HL-60 (cell line): ENCODE results near the gene RAPGEF2.

Experiments
- DNase-seq, 2 experiments: peaks; one replicate each; pipeline ENCODE4 v3.0.0-alpha.2; 2010 to 2020; ENCODE audit warnings: low read depth in 1 of 2, low spot score in 1 of 2
- H3K27ac ChIP-seq: fragments of 250-450 bp; sonication (Bioruptor Pico); replicated peaks from 2 replicates; pipeline ENCODE4 v1.5.1; 2020; ENCODE audit warnings: mild to moderate bottlenecking, moderate library complexity
- H3K27me3 ChIP-seq: fragments of 250-450 bp; sonication (Bioruptor Pico); 2 replicates; pipeline ENCODE4 v1.5.1; 2021; ENCODE audit warnings: mild to moderate bottlenecking, moderate library complexity; ENCODE audit not compliant: insufficient read depth, poor library complexity, severe bottlenecking
- H3K4me3 ChIP-seq: replicated peaks from 2 replicates; pipeline ENCODE4 v1.5.1; 2011; ENCODE audit warnings: mild to moderate bottlenecking, control low read depth, low read length; ENCODE audit not compliant: insufficient read depth
- GABPA ChIP-seq: IDR thresholded peaks from 2 replicates; pipeline ENCODE4 v1.6.1; 2012; ENCODE audit warnings: low read depth
- POLR2AphosphoS5 ChIP-seq: IDR thresholded peaks from 2 replicates; pipeline ENCODE4 v1.6.1; 2012; ENCODE audit warnings: low read depth
- SPI1 ChIP-seq: IDR thresholded peaks from 2 replicates; pipeline ENCODE4 v1.6.1; 2012; ENCODE audit warnings: low read depth, mild to moderate bottlenecking, borderline replicate concordance
- TF ChIP-seq, protein P1 (sequence below): IDR thresholded peaks from one replicate; pipeline ENCODE4 v1.5.1; 2011; ENCODE audit warnings: low read length, control low read depth, inconsistent platforms; ENCODE audit not compliant: insufficient read depth
- TF ChIP-seq, protein P2 (sequence below): IDR thresholded peaks from 2 replicates; pipeline ENCODE4 v1.6.1; 2012; ENCODE audit warnings: low read depth; ENCODE audit not compliant: insufficient replicate concordance

RAPGEF2 gene

DNA sequence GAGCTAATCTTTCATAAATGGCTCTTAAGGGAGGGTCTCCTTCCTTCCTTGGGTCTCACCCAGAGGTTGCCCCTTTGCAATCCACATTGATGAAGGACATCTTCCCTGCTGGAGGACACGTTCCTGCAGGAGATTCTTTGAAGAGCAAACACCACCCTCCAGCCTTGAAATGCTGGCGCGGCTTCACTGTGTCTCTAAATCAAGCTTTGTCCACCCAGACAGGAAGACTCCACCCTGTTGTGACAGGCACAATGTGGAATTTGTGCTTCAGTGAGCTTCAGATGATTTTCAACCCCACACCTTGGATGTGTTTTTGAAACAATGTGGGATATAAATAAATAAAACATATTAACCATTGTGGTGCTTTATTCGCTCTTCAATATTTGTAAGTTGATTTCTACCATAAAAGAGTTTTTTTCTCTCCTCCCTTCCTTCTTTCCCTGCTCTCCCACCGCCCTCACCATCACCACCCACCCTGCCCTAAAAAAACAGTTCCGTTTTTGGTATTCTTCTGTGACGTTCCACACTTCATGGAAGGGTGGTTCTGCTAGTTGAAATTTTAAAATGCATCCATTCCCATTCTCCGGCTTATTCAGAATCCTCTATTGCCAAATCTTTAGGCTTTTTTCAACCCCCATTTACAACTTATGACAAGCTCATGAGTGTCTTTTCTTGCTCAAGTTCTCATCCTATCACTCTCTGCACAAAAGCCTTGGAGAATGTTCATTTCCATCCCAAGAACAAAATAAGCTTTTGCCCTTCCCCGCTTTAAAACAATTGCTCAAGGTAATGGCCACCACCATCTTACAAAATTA is 264.3 kb downstream of the RAPGEF2 start:
- Histone ChIP-seq H3K27ac (no peak overlapping the region), H3K4me3 (no peak overlapping the region), H3K27me3 (no peaks in the 10 kb centered on the region)
- TF ChIP-seq POLR2AphosphoS5 = no peak
- TF ChIP-seq GABPA = no peak
- TF ChIP-seq, protein P1, sequence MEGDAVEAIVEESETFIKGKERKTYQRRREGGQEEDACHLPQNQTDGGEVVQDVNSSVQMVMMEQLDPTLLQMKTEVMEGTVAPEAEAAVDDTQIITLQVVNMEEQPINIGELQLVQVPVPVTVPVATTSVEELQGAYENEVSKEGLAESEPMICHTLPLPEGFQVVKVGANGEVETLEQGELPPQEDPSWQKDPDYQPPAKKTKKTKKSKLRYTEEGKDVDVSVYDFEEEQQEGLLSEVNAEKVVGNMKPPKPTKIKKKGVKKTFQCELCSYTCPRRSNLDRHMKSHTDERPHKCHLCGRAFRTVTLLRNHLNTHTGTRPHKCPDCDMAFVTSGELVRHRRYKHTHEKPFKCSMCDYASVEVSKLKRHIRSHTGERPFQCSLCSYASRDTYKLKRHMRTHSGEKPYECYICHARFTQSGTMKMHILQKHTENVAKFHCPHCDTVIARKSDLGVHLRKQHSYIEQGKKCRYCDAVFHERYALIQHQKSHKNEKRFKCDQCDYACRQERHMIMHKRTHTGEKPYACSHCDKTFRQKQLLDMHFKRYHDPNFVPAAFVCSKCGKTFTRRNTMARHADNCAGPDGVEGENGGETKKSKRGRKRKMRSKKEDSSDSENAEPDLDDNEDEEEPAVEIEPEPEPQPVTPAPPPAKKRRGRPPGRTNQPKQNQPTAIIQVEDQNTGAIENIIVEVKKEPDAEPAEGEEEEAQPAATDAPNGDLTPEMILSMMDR = no peak
- no peak for DNase-seq

DNA sequence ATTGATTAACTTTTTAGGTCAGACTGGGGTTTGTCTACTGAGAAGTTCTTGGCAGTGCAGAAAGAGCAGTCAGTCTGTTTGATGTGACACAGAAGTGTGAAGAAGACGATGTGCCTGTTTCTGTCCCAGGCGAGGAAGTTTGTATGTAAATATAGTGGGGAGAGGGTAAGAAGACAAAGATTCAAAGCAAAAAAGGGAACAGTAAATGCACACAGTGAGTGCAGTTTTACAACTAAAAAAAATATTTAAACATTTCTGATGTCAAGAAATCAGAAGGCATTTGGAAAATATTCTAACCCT is 264.9 kb downstream of the RAPGEF2 start:
- Histone ChIP-seq H3K4me3 (no peak overlapping the region), H3K27me3 (no peaks in the 10 kb centered on the region), H3K27ac (no peak overlapping the region)
- no peak for DNase-seq
- TF ChIP-seq, protein P2, sequence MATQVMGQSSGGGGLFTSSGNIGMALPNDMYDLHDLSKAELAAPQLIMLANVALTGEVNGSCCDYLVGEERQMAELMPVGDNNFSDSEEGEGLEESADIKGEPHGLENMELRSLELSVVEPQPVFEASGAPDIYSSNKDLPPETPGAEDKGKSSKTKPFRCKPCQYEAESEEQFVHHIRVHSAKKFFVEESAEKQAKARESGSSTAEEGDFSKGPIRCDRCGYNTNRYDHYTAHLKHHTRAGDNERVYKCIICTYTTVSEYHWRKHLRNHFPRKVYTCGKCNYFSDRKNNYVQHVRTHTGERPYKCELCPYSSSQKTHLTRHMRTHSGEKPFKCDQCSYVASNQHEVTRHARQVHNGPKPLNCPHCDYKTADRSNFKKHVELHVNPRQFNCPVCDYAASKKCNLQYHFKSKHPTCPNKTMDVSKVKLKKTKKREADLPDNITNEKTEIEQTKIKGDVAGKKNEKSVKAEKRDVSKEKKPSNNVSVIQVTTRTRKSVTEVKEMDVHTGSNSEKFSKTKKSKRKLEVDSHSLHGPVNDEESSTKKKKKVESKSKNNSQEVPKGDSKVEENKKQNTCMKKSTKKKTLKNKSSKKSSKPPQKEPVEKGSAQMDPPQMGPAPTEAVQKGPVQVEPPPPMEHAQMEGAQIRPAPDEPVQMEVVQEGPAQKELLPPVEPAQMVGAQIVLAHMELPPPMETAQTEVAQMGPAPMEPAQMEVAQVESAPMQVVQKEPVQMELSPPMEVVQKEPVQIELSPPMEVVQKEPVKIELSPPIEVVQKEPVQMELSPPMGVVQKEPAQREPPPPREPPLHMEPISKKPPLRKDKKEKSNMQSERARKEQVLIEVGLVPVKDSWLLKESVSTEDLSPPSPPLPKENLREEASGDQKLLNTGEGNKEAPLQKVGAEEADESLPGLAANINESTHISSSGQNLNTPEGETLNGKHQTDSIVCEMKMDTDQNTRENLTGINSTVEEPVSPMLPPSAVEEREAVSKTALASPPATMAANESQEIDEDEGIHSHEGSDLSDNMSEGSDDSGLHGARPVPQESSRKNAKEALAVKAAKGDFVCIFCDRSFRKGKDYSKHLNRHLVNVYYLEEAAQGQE = no peak
- TF ChIP-seq, protein P1 = no peak
- no peak for TF ChIP-seq GABPA
- no peak for TF ChIP-seq SPI1
- no peak for TF ChIP-seq POLR2AphosphoS5

DNA sequence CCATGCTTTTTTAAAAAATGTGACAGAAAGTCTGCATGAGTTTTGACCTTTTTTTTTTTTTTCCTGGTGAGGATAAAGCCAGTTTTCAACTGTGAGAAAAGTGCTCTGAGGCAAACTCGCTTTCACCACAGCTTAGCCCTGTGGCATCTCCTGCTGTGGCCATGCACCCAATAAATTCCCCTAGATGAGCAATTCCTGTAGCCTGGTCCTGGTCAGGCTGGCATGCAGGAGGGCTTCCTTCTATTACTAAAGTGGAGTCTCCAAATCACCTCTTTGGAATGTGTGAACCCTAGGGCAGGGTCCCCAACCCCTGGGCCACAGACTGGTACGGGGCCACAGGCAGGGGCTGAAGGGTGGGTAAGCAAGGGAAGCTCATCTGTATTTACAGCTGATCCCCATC is 265.4 kb downstream of the RAPGEF2 start:
- no peak for DNase-seq
- TF ChIP-seq, protein P1 = no peak
- TF ChIP-seq SPI1 (no peak), POLR2AphosphoS5 (no peak), GABPA (no peak)
- TF ChIP-seq, protein P2 = no peak
- no peak overlapping the region for H3K27ac ChIP-seq
- H3K4me3 ChIP-seq = no peak overlapping the region
- no peaks in the 10 kb centered on the region for H3K27me3 ChIP-seq

DNA sequence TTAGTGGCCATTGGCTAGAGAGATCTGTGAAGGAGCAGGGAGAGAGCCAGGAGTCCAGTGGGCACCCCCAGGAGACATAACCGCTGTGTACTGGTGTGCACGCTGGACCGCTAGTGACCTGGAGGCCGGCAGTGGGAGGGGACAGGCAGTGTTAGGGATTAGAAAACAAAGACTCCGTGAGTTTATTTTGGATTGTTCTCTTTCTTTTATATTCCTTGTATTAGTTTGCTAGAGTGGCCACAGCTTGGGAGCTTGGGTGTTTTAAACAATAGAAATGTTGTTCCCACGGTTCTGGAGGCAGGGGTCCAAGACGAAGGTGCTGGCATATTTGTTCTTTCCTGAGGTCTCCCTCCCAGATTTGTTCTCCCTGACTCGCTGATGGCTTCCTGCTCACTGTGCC is 266.4 kb downstream of the RAPGEF2 start:
- TF ChIP-seq POLR2AphosphoS5 (no peak), GABPA (no peak), SPI1 (no peak)
- TF ChIP-seq, protein P1 = no peak
- TF ChIP-seq, protein P2 = no peak
- no peak overlapping the region for H3K4me3 ChIP-seq
- DNase-seq = no peak
- H3K27ac ChIP-seq = no peak overlapping the region
- no peaks in the 10 kb centered on the region for H3K27me3 ChIP-seq
